T-helper 1 cell treated with Interleukin-12 subunit alpha and Interleukin-12 subunit beta and Interleukin-4 antibody, amounts not matched to agents 30 μg/mL and 1 μg/mL, for 36 hours (primary cell): Measurements from ENCODE around the gene GPR155.
"Not testable (repeated sequence)": the region's sequence is repeated elsewhere in the genome, so short reads cannot be mapped to it uniquely, and the experiment has no call there.

Experiments used
- H3K27ac Mint-ChIP-seq: one replicate; pipeline ENCODE4 v1.8.0; 2021; ENCODE audit warnings: mild to moderate bottlenecking, mixed read lengths
- H3K27me3 Mint-ChIP-seq: one replicate; pipeline ENCODE4 v1.8.0; 2021; ENCODE audit warnings: low read depth, mixed read lengths
- H3K36me3 Mint-ChIP-seq: one replicate; pipeline ENCODE4 v1.8.0; 2021; ENCODE audit warnings: low read depth, mixed read lengths
- H3K4me1 Mint-ChIP-seq: one replicate; pipeline ENCODE4 v1.8.0; 2021; ENCODE audit warnings: low read depth, mixed read lengths
- H3K4me3 Mint-ChIP-seq: one replicate; pipeline ENCODE4 v1.8.0; 2021; ENCODE audit warnings: mild to moderate bottlenecking, moderate library complexity, mixed read lengths
- H3K9me3 Mint-ChIP-seq: one replicate; pipeline ENCODE4 v1.8.0; 2021; ENCODE audit warnings: mixed read lengths

GPR155 gene

DNA sequence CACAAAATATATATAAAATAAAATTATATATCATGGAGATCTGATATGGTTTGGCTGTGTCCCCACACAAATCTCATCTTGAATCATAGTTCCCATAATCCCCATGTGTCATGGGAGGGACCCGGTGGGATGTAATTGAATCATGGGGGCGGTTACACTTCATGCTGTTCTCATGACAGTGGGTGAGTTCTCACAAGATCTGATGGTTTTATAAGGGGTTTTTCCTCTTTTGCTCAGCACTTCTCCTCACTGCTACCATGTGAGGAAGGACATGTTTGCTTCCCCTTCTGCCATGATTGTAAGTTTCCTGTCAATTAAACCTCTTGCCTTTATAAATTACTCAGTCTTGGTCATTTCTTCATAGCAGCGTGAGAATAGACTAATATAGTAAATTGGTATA lies 98.1 kb downstream of the GPR155 start:
- H3K4me1 Mint-ChIP-seq: peaks cover 16% of the 10 kb centered on the region
- not testable (repeated sequence) for H3K9me3 Mint-ChIP-seq, H3K4me3 Mint-ChIP-seq, H3K27ac Mint-ChIP-seq, H3K27me3 Mint-ChIP-seq
- peaks cover 25% of the 10 kb centered on the region for H3K36me3 Mint-ChIP-seq

- peaks cover 8% of the 10 kb centered on the region for H3K4me1 Mint-ChIP-seq
- H3K4me3 Mint-ChIP-seq: no peak overlapping the region
- H3K27ac Mint-ChIP-seq: no peak overlapping the region
- no peaks in the 10 kb centered on the region for H3K27me3 Mint-ChIP-seq
- H3K36me3 Mint-ChIP-seq: peaks cover 17% of the 10 kb centered on the region
- H3K9me3 Mint-ChIP-seq: no peaks in the 10 kb centered on the region
Measured at GRCh38 chr2:174385201-174385600, 101.6 kb downstream of the GPR155 start.

DNA sequence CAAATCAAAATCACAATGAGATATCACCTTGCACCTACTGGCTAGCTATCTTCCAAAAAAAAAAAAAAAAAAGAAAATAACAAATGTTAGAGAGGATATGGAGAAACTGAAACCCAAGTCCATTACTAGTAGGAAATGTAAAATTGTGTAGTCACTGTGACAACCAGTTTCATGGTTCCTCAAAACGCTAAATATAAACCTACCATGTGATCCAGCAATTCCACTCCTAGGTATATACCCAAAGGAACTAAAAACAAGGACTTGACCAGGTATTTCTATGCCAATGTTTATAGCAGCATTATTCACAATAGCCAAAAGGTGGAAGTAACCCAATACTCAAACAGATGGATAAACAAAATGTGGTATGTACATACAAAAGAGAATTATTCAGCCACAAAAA lies 103.0 kb downstream of the GPR155 start:
- Mint-ChIP-seq H3K4me1 (peaks cover 5% of the 10 kb centered on the region), H3K27me3 (no peaks in the 10 kb centered on the region), H3K4me3 (no peak overlapping the region), H3K36me3 (peaks cover 16% of the 10 kb centered on the region), H3K27ac (no peak overlapping the region), H3K9me3 (no peaks in the 10 kb centered on the region)
